AG20443 (cell line): ENCODE measurements around the gene CDH10.

Experiments
- DNase-seq: peaks from one replicate; pipeline ENCODE4 v3.0.0; 2012; ENCODE audit warnings: low spot score, mixed read lengths

The CDH10 gene

DNA sequence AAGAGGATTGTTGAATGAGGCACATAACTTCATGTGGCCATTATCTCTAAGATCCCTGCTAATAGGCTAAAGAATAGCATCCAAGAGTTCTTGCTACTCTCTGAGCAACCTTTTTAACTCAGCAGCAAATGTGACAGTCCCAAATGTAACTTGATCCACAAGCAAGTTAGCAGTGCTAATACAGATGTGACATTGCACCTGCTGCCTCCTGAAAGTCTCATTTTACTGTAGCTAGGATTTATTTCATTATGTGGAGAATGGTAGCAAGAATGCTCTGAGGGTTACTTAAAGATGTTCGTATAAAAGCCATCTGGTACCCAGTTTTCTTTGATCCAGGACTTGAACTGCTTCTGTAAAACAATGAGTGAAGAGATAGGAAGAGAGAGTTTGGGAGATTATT is 45.8 kb downstream of the CDH10 start:
- no peak for DNase-seq

DNA sequence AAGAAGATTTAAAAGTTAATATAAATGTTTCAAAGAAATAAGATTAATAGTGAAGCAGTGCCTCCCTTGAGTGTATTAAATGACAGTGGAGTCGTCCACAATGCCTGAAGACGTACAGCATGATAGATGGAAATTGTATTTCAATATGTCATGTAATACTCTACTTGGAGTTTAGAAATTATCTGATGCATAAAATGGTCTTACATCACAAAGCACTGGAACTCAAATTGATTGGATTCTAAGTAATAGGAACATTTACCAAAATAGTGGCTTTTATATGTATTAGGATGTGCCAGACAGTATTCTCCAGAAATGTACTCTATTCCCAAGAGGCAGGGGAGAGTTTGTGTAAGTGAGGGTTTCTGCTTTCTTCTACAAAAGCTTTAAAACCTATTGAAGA is 49.4 kb downstream of the CDH10 start:
- no peak for DNase-seq

DNA sequence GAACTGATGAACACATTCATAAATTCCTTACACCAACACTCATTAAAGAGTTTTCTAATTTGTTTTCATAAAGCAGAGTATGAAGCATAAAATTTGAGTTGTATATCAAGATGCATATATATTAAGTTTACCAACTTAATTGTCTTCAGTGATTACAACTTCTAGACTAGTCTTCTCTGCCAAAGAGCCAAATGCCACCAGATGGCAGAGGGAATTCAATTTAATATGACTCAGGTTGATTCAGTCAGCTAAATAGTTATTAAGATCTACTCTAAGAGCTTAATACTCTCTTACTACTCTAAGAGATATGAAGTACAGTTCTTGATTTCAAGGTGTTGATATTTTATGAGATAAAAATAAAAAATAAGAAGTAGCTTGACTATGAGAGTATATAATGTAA is 53.4 kb downstream of the CDH10 start:
- DNase-seq, result no peak

DNA sequence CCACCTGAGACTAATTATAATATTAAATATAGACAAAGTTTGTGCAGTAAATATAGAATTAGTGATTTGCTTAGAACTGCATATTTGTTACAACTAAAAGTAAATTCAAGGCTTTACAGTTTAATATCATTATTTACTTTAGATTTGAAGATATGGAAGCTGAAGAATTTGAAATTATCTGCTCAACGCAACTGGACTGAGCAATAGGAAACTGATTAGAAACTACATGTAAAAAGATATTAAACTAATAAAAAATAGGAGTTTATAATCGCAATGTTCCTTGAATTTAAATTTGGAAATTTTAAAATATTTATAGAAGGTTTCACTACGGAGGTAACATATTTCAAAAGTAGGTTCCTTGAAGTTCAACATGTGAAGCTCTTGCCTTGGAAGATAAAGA is 55.2 kb downstream of the CDH10 start:
- no peak for DNase-seq

DNA sequence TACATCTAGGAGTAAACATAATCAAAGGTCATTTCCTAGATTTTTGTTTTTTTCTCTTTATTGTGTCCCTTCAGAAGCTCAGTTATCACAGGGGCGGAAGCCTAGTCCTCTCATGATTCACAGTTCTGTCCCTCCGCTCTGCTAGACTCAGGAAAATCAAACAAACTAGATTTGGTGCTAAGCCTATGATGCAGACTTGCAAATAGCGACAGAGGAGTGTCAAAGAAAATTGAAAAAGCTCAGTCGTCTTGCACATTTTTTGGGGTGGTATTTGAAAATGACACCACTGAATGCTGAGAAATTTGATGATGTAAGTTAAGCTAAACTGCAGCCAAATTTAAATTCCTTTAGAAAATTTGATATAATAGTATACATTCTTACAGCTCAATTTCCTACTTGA is 59.0 kb downstream of the CDH10 start:
- no peak for DNase-seq

DNA sequence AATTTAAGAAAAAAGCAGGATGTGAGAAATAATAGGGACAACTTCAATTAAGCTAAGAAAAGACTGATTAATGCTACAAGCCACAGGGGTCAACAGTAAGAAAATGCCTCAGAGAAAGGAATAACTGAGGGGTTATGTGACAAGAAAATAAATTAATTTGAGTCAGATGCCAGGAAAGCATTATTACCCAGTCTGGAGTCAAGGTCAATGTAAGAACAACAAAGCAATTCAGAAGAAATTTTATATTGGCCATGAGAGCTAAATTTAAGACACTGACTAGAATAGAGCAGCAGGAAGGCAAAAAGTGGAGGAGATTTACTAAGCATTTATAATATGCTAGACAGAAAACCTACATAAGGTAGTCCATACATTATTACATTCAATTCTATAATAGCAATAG is 73.5 kb downstream of the CDH10 start:
- DNase-seq, result no peak

DNA sequence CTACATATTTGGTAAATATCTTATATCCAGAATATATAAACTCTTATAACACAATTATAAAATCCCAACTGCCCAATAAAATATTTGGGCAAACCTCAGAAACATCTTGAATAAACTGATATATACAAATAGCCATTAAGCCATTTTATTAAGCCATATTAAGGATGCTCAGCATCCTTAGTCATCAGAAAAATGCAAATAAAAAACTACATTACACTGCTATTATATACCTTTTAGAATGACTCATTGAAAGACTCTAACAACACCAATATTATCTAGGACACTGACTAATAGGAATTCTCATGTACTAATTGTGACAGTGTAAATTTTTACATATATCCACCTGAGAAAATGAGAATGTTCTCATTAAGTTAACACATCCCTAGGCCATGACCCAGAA is 77.8 kb downstream of the CDH10 start:
- no peak for DNase-seq

DNA sequence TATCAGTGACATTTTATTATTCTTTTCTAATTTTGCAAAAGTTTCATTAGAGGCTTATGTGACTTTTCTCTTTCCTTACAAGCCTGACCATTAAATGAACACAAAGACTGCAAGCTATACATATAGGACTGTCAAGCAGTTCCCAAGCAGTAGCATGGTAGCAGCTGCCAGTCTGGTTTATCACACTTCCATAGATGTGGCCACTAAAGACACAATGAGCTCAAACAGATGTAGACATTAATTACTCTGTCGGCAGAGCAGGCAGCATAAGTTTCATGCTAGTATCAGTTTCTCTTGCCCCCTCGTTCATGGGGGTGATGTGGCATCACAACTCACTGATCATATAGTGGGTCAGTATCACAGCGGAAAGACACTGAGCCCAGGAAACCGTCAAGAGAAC is 89.5 kb downstream of the CDH10 start:
- DNase-seq, result no peak

DNA sequence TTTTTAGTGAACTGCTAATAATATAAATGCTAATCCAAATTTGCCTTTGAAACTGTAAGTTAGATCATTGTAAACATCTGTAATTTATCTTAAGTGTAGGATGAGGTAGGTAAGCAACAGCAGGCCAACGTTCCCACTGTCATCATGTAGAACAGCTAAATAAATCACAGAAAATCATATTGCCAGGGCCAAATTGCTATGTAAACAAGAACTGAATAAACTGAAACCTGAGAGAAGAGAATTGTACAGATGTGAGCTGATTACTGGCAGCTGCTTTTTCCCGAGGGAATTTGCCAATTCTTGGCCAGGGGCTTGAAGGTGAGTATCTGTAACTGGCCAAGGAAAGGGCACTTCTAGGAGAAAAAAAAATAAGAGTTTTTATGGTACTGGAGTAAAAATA is 97.6 kb downstream of the CDH10 start:
- DNase-seq, result no peak

DNA sequence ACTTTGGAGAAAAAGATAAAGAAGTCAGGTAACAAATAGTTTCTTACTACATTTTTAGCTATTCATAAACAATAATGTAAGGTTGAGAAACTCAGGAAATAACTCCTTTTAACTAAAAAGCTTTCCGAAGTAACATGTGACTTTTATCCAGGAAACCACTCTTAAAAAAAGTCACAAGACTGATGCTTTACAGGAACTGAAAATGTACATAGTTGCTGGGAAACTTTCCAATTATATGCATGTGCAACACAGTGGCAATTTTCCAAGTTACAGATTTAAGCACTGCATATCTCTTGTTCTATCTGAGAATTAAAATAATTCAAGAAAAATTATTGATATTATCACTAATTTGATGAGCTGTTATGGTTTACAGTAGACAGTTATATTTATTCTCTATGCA is 105.2 kb downstream of the CDH10 start:
- no peak for DNase-seq

DNA sequence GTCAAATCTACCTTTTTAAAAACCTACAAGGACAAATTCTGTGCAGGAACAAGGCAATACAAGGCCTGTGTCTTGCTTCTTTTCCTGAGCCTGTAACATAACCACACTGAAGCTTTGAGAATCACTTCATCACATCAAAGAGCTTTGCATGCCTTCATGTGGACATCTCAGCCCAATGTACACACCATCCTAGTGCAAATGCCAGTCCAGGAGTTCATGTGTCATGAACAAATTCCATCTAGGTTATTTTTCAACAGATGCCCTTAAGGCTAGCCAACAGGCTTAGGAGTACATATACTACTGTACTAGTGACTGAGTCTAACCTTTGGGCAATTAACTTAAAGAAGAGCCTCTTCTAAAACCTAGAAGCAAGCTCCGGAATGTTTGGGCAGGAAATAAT is 106.4 kb downstream of the CDH10 start:
- no peak for DNase-seq

DNA sequence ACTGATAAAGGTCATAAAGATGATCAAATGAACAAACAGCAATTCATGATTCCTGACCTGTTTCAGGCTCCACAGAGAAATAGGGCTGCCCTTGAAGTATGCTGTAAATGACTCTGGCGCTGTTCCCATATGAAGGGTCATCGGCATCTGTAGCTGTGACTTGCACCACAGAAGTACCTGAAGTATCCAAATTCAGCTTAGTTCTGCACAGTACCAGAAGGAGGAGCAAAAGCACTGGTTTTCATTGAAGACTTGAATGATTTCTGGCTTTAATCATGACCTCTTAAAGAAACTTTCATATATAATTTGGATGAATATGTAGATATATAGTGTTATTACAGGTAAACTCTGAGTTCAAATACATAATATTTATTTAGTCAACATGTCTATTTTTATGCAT is 109.1 kb downstream of the CDH10 start:
- no peak for DNase-seq

DNA sequence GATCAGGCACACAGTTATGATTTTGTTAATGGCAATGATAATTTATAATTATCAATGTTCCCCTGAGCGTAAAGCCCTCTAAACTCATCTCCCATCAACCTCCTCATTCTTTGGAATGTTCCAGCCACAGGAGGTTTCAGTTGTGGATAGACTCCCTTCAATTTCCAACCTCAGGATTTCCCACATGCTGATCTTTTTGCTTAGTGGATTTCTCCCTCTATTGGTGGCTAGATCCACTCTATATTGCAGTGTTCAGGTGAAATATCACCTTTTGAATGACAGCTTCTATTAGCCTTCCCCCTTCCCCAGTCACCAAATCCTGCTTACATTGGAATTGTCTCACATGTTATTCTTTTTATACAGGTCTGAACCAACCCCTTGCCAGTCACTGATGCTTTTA is 113.9 kb downstream of the CDH10 start:
- no peak for DNase-seq

DNA sequence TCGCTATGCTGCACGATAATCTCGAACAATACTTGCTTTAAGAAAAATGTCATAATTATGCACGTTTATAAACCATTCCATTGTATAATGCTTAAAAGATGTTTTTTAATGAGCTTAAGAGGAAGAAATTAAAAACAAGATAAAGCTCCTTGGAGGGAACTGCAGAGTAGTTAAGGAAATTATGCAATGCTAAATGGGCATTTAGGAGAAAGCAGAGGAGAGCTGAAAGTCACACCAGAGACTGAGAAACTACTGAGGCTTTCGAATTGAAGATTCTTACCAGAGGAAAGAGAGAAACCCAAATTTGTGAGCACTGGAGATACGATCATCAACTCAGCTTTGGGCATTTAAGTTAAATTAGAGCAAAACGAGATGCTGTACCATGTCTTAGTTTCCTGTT is 119.4 kb downstream of the CDH10 start:
- no peak for DNase-seq

DNA sequence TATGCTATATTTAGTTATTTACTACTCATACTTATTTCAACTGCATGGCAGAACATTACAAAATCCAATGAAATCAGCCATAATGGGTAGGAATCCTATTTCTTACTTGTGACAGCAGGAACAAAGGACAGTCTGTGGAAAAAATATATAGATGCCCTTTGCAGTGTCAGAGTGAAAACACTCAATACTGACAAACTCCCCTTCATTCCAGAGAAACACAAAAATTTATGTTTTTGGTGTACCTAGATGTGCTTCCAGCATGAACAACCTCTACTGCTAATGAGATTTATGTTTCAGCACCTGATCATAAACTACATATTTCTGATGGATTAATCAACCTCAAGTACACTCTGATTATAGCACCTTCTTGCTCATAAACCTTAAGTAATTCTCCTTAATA is 132.4 kb downstream of the CDH10 start:
- no peak for DNase-seq

DNA sequence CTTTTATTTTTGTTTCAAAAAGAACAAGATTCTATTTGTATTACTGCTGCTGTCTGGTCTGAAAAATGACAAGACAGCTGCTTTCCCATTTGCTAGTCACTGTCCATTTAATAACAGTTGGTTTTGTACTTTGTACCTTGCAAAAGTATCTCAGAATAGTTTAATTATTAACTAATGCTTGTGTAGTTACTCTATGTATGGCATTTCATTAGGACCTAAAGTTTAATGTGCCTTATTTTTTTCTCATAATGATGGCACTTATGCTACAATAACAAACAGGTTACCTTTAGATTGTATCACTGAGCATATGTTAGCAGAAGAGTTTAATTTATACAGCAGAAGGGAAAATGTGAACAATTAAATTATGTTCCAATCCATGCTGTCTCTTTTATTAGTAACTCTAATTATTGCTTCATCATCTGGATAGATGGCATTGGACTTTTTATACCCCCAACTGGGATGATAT is 134.2 kb downstream of the CDH10 start:
- no peak for DNase-seq

DNA sequence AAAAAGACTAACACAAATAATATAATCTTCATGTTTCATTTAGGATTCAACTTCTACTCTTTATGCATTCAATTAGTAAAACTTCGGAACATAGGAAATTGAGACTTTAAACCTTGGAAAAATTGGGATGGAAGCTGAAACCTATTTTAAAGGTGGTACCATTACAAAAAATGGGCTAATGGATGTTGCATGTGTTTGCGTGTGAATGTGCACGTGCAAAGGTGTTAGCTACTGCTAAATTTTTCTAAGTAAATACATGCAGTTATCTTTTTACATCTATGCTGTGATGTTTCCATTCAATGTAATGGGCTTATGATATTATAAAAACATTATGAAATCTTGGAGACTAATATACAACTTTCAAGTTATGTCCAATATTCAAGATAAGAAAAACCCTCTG is 134.8 kb downstream of the CDH10 start:
- no peak for DNase-seq

DNA sequence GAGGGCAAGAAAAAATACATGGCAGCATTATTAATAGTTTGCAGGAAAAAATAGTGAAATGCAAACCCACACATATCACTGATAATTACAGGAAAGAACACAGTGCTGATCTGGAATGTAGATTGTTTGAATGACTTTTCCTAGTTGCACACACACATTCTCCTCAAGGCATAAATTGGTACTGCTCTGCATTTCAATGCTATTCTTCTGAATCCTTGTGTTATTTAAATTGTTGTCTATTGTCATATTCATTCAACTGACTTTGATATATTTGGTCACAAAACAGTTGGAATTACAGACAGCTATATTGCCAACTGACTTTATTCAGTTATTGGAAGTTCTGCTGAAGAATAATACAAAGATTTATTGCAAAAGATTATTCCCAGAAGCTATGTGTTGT is 139.5 kb downstream of the CDH10 start:
- DNase-seq, result no peak

DNA sequence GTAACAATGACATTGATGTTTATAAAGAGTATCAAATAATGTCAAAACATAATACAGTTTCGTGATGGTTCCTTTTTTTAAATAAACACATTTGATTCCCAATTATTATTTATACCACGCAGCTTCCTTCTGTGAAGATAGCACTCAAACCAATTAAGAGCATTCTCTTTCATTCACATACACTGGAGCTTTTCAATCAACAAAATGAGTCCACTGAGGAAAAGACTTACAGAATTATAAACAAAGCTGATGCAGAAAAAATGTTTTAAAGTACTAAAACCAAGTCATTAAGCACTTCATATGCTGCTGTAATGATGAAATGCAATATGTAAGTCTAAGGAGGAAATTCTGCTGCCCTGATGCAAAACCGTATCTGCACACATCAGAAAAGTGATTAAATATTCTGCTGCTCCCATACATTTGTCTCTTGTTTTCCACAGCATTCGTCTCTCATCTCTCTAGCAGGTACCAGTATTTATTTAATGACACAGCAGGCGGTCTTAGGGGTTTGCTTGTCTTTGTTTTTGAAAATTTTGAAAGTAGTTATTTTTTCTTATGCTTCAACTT is 147.1 kb downstream of the CDH10 start:
- DNase-seq, result no peak

DNA sequence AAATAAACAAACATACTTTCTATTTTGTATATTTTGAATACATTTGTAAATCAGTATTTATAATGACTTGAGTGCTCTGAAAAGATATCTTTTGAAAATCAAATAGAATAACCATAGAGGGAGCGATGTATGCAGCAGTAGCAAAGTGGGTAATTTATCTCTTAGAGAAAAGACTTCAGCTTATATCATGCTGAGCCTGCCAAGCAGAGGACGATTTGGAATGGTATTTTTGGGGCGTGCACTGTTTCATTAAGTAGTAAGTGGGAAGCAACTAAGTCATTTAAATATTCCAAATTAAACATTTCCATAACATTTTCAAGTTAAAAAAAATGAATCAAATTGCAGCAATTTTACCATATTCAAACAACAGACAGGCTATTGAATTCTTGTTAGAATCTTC is 147.6 kb downstream of the CDH10 start:
- DNase-seq, result no peak

DNA sequence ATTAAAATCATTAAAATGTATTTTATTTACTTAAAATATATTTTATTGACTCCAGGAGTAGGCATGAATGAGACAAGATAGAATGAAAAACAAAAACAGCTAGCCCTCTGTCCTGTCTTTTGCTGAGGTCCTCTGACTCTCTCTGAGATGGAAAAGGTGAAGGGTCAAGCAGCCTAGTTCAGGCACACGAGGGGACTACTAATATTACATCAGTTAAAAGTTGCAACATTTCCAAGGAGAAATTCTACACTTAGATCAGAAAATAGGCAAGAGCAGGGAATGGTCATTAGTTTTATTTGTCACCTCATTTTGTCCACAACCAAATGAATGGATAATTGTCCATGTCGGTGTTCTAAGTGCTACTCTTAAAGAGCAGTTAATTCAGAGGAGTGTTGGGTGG is 148.5 kb downstream of the CDH10 start:
- no peak for DNase-seq

DNA sequence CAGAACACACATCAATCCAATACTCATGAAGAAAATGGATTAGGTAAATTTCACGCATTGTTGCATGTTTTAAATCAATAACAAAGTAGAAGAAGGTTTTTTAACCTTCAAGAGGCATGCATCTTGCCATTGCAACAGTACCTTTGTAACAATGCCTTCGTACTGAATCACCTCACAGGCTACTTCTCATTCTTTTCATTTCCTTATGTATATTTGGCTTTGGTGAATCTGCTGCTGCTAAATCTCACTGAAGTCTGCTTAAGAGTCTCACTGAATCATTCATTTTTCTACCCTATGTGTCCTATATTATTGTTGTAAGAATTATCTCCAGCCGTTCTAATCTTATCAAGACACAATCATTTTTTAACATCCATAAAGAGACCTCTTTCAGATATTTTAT is 152.5 kb downstream of the CDH10 start:
- DNase-seq, result no peak

DNA sequence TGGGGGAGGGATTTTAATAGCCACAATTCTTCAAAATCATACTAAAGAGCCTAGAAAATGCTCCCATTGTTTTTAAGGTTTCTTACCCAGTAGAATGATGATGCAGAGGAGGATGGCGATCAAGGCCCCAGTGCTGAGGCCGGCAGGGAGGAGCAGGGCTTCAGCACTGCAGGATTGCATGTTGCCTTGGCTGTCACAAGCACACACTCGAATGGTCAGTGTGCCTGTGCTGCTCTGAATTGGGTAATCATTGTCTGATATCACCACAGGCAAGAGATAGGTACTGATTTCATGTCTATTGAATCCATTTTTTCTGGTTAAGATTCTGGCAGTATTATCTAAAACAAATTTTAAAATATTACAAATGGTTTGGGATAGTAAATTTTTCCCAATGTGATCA is 153.3 kb downstream of the CDH10 start:
- DNase-seq, result no peak

DNA sequence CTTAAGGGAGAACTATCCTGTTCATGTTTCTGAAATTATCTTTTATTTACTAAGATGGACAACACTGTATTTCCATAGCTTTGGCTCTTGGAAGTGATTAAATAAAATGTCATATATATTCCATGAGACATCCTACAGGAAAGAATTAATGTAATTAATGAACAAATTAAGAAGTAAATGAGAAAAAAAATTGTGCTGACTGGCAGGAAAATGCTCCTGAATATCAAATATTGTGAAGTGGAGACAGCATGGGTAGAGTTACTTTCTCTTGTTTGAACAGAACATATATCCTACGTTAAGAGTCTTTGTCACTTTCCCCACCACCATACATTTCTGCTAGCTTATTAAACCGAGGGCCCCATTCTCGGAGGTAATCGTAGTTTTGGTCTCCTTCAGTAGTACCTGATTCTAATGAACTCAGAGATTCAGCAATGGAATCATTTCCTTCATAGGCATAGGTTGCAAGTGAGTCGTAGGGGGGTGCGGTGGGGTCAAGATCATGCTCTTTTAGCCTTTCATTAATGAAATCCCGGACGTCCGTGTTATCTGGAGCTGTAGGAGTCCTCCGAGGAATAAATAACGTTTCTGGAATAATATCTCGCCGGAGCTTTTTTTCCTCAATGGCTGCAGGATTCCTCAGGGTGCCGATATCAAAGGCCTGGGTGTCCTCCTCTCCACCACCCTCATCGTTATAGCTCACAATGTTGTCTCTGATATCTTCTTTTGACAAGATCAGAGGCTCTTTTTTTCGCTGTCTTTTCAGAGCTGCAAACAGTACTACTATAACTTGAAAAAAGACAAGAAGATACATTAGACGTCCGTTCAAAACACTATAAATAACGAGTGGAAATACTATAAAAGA is 157.2 kb downstream of the CDH10 start:
- DNase-seq, result no peak
